ENCODE measurements around the gene PAFAH1B2.

PAFAH1B2 gene

GRCh38 chr11:117183724-117184349, 39.8 kb downstream of the PAFAH1B2 start:
- intact Hi-C loops (cut with DNase I), result no loop called here

GRCh38 chr11:117185736-117186430, 41.8 kb downstream of the PAFAH1B2 start:
- intact Hi-C loops (cut with DNase I), result no loop called here
- peak in 1 of 10 donors; percentile 9 for DNase-seq

More at GRCh38 chr11:117183724-117184349, 39.8 kb downstream of the PAFAH1B2 start:
- DNase-seq, result peak in 2 of 10 donors; percentile 10 to 32

- peak in 2 of 10 donors; percentile 4 to 45 for DNase-seq
- intact Hi-C loops (cut with DNase I), result no loop called here
Observed at GRCh38 chr11:117186431-117186761, 42.3 kb downstream of the PAFAH1B2 start.

GRCh38 chr11:117187007-117187406, 42.9 kb downstream of the PAFAH1B2 start:
- DNase-seq, result peak in 2 of 10 donors; percentile 3 to 6
- intact Hi-C loops (cut with DNase I), result no loop called here

- intact Hi-C loops (cut with DNase I), result no loop called here
- peak in 4 of 10 donors; percentile 4 to 59 (median 50) for DNase-seq
Observed at GRCh38 chr11:117187428-117187798, 43.3 kb downstream of the PAFAH1B2 start.

GRCh38 chr11:117187799-117188481, 43.9 kb downstream of the PAFAH1B2 start:
- intact Hi-C loops (cut with DNase I), result no loop called here
- DNase-seq, result peak in 6 of 10 donors; percentile 4 to 71 (median 20)

- DNase-seq, result peak in 5 of 10 donors; percentile 9 to 67 (median 42)
- intact Hi-C loops (cut with DNase I), result no loop called here
Observed at GRCh38 chr11:117188620-117189081, 44.6 kb downstream of the PAFAH1B2 start.

GRCh38 chr11:117189191-117189940, 45.3 kb downstream of the PAFAH1B2 start:
- peak in 4 of 10 donors; percentile 8 to 77 (median 44) for DNase-seq
- intact Hi-C loops (cut with DNase I), result no loop called here

GRCh38 chr11:117189941-117190544, 46.0 kb downstream of the PAFAH1B2 start:
- intact Hi-C loops (cut with DNase I), result no loop called here
- peak in 3 of 10 donors; percentile 6 to 76 (median 73) for DNase-seq

- intact Hi-C loops (cut with DNase I), result no loop called here
- peak in 2 of 10 donors; percentile 54 to 71 for DNase-seq
Observed at GRCh38 chr11:117191680-117192400, 47.8 kb downstream of the PAFAH1B2 start.

GRCh38 chr11:117192401-117192875, 48.4 kb downstream of the PAFAH1B2 start:
- DNase-seq, result peak in 2 of 10 donors; percentile 54 to 76
- intact Hi-C loops (cut with DNase I), result no loop called here

- intact Hi-C loops (cut with DNase I), result no loop called here
- peak in 2 of 10 donors; percentile 50 to 75 for DNase-seq
Observed at GRCh38 chr11:117193130-117194020, 49.3 kb downstream of the PAFAH1B2 start.

GRCh38 chr11:117194267-117194666, 50.2 kb downstream of the PAFAH1B2 start:
- peak in 1 of 10 donors; percentile 27 for DNase-seq
- intact Hi-C loops (cut with DNase I), result no loop called here

GRCh38 chr11:117195258-117195657, 51.2 kb downstream of the PAFAH1B2 start:
- DNase-seq, result no peak
- intact Hi-C loops (cut with DNase I), result no loop called here

- intact Hi-C loops (cut with DNase I), result no loop called here
- DNase-seq, result peak in 2 of 10 donors; percentile 38 to 66
Observed at GRCh38 chr11:117195761-117196160, 51.7 kb downstream of the PAFAH1B2 start.

GRCh38 chr11:117197006-117197405, 52.9 kb downstream of the PAFAH1B2 start:
- DNase-seq, result peak in 2 of 10 donors; percentile 20 to 53
- intact Hi-C loops (cut with DNase I), result no loop called here

GRCh38 chr11:117197516-117198456, 53.7 kb downstream of the PAFAH1B2 start:
- DNase-seq, result peak in 3 of 10 donors; percentile 49 to 81 (median 61)
- intact Hi-C loops (cut with DNase I), result no loop called here
